HepG2 (cell line): ENCODE measurements around the gene FAHD2A. TPM values are rescaled to one million over a fixed set of nuclear protein-coding genes. Genes with fewer than 3 reads are reported as not detected.

ENCODE experiments used
- ATAC-seq: fragments of 200-7000 bp; cut with Tn5 transposase; 3 replicates; pipeline ENCODE4 v1.9.1; 2020; ENCODE audit warnings: mild to moderate bottlenecking, moderate library complexity
- BruUV-seq: library from RNA; stranded (reverse); fragments of 400-500 nt; replicated peaks from 2 replicates; lab custom pipeline; 2021; lab: Mats Ljungman, UMichigan
- CTCF ChIA-PET: fragments of 300-600 bp; formaldehyde crosslinking; extraction: SDS; loops from one replicate; lab custom pipeline; 2021; ENCODE audit warnings: low total read pairs, inconsistent platforms, low intra/inter-chr PET ratio; lab: Yijun Ruan, JAX
- POLR2A ChIA-PET: fragments of 350-600 bp; sonication (Branson Sonifier 250); formaldehyde crosslinking; loops from one replicate; lab custom pipeline; 2020; ENCODE audit warnings: antibody characterized with exemption, inconsistent platforms; lab: Yijun Ruan, JAX
- DNase-seq: peaks from one replicate; pipeline ENCODE4 v3.0.0-alpha.2; 2015; ENCODE audit warnings: low spot score
- FAIRE-seq: peaks from 3 replicates; lab custom pipeline; 2011; peaks lifted over from hg19 to GRCh38; lab: Jason Lieb, UNC
- H2AFZ ChIP-seq: one replicate; pipeline ENCODE4 v1.6.1; 2011; ENCODE audit warnings: low read length, inconsistent platforms
- H3K27ac ChIP-seq: fragments of 300-600 bp; 3 replicates; pipeline ENCODE4 v1.8.0; 2011; ENCODE audit warnings: mixed run types, mild to moderate bottlenecking, mixed read lengths, low read length, inconsistent platforms; ENCODE audit not compliant: insufficient read depth; ENCODE audit errors: extremely low read length
- H3K27me3 ChIP-seq, 2 experiments: fragments of 200-600 bp in 1 of 2; 2 replicates in 1 of 2; 3 replicates in 1 of 2; pipeline versions ENCODE4 v1.6.0 to v1.8.0; 2011; ENCODE audit warnings: low read length in 2 of 2, mild to moderate bottlenecking in 2 of 2, moderate library complexity in 2 of 2, inconsistent platforms in 1 of 2; ENCODE audit not compliant: insufficient read depth in 2 of 2, control insufficient read depth in 1 of 2
- H3K36me3 ChIP-seq, 2 experiments: fragments of 200-600 bp in 1 of 2; replicated peaks in 1 of 2; 2 replicates in 1 of 2; 3 replicates in 1 of 2; pipeline versions ENCODE4 v1.5.1 to v1.8.0; 2011; ENCODE audit warnings: low read length in 2 of 2, inconsistent platforms in 1 of 2; ENCODE audit not compliant: insufficient read depth in 2 of 2, control insufficient read depth in 1 of 2
- H3K4me1 ChIP-seq: 2 replicates; pipeline ENCODE4 v1.5.1; 2012; ENCODE audit warnings: low read length, inconsistent platforms; ENCODE audit not compliant: insufficient read depth
- H3K4me2 ChIP-seq: 2 replicates; pipeline ENCODE4 v1.6.0; 2011; ENCODE audit warnings: low read depth, low read length, inconsistent platforms
- H3K4me3 ChIP-seq, 3 experiments: fragments of 200-600 bp in 1 of 3; sonication (generic), shearing (Covaris generic) in 1 of 3; replicated peaks in 1 of 3; 2 replicates each; pipeline ENCODE4 v1.5.1; 2011 to 2016; ENCODE audit warnings: low read length in 3 of 3, inconsistent platforms in 2 of 3, low read depth in 2 of 3, mild to moderate bottlenecking in 2 of 3, control low read depth in 1 of 3, mixed read lengths in 1 of 3; ENCODE audit not compliant: insufficient read depth in 1 of 3
- H3K79me2 ChIP-seq: one replicate; pipeline ENCODE4 v1.6.1; 2011; ENCODE audit warnings: low read length, inconsistent platforms; ENCODE audit not compliant: insufficient read depth
- H3K9ac ChIP-seq: 2 replicates; pipeline ENCODE4 v1.6.0; 2011; ENCODE audit warnings: mild to moderate bottlenecking, low read depth, low read length, inconsistent platforms; ENCODE audit not compliant: insufficient read depth
- H3K9me3 ChIP-seq: 2 replicates; pipeline ENCODE4 v1.5.1; 2012; ENCODE audit warnings: mild to moderate bottlenecking, low read length
- H4K20me1 ChIP-seq: 2 replicates; pipeline ENCODE4 v1.6.0; 2011; ENCODE audit warnings: inconsistent platforms, mild to moderate bottlenecking, low read length, moderate library complexity; ENCODE audit not compliant: insufficient read depth
- AKNA ChIP-seq: sonication (generic); formaldehyde crosslinking; IDR thresholded peaks from 2 replicates; pipeline ENCODE4 v1.4.0; 2020; ENCODE audit warnings: missing genetic modification reagents, borderline replicate concordance
- BRD4 ChIP-seq: sonication (generic); formaldehyde crosslinking; IDR thresholded peaks from 2 replicates; pipeline ENCODE4 v1.4.0; 2020; ENCODE audit warnings: missing genetic modification reagents
- ESRRA ChIP-seq: sonication (generic); formaldehyde crosslinking; IDR thresholded peaks from 2 replicates; pipeline ENCODE4 v1.5.1; 2020; ENCODE audit warnings: mild to moderate bottlenecking, low read depth, missing genetic modification reagents
- FOSL1 ChIP-seq: sonication (generic); formaldehyde crosslinking; IDR thresholded peaks from 2 replicates; pipeline ENCODE4 v1.9.0; 2021; ENCODE audit warnings: missing genetic modification reagents, borderline replicate concordance
- GTF3A ChIP-seq: sonication (generic); formaldehyde crosslinking; conservative IDR thresholded peaks from 2 replicates; pipeline ENCODE4 v1.4.0; 2020; ENCODE audit warnings: mild to moderate bottlenecking, missing genetic modification reagents
- UBTF ChIP-seq: sonication (generic); formaldehyde crosslinking; IDR thresholded peaks from 2 replicates; pipeline ENCODE4 v1.4.0; 2020; ENCODE audit warnings: mild to moderate bottlenecking, missing genetic modification reagents
- ZFP1 ChIP-seq: IDR thresholded peaks from 2 replicates; pipeline ENCODE4 v1.6.1; 2016
- ZNF10 ChIP-seq: sonication (generic); formaldehyde crosslinking; IDR thresholded peaks from 2 replicates; pipeline ENCODE4 v1.4.0; 2020; ENCODE audit warnings: mild to moderate bottlenecking, low read depth, missing genetic modification reagents, borderline replicate concordance
- ZNF224 ChIP-seq: sonication (generic); formaldehyde crosslinking; IDR thresholded peaks from 2 replicates; pipeline ENCODE4 v1.5.0; 2020; ENCODE audit warnings: mild to moderate bottlenecking, missing genetic modification reagents
- ZNF256 ChIP-seq: sonication (generic); formaldehyde crosslinking; conservative IDR thresholded peaks from 2 replicates; pipeline ENCODE4 v1.4.0; 2020; ENCODE audit warnings: missing genetic modification reagents
- ZNF264 ChIP-seq: sonication (generic); formaldehyde crosslinking; IDR thresholded peaks from 2 replicates; pipeline ENCODE4 v1.4.0; 2020; ENCODE audit warnings: missing genetic modification reagents
- ZNF331 ChIP-seq: sonication (generic); formaldehyde crosslinking; IDR thresholded peaks from 2 replicates; pipeline ENCODE4 v1.4.0; 2020; ENCODE audit warnings: missing genetic modification reagents
- ZNF383 ChIP-seq: sonication (generic); formaldehyde crosslinking; IDR thresholded peaks from 2 replicates; pipeline ENCODE4 v1.4.0; 2020; ENCODE audit warnings: missing genetic modification reagents, mild to moderate bottlenecking, borderline replicate concordance
- ZNF484 ChIP-seq: sonication (generic); formaldehyde crosslinking; IDR thresholded peaks from 2 replicates; pipeline ENCODE4 v1.5.1; 2020; ENCODE audit warnings: mild to moderate bottlenecking, low read depth, missing genetic modification reagents, borderline replicate concordance
- WGBS: methylation state at CpG from one replicate; pipeline ENCODE4 v1.1.6; 2017; ENCODE audit warnings: low lambda C conversion rate; 5-methylcytosine and 5-hydroxymethylcytosine counted together
- in situ Hi-C: cut with HindIII; loops from 2 replicates; pipeline ENCODE4 v1.10.0; 2017; ENCODE audit warnings: low pct_unique_long_range_greater_than_20kb; ENCODE audit not compliant: extremely low pct_ligation_motif_present
- intact Hi-C: fragments of 100-400 bp; cut with micrococcal nuclease; formaldehyde crosslinking; loops from one replicate; pipeline ENCODE4 v1.10.0; 2022; ENCODE audit not compliant: unreplicated experiment
- polyA plus RNA-seq, 8 experiments: library from polyadenylated mRNA; depleted of rRNA in 3 of 8; stranded (reverse) in 7 of 8; unstranded in 1 of 8; fragments of >200 nt; fragmentation: Illumina TruSeq in 4 of 8; extraction: Trizol in 4 of 8; gene quantifications; 2 replicates each; pipeline versions ENCODE4 v1.2.1 to v1.2.3, GENCODE V29; 2011 to 2016; ENCODE audit warnings: low read depth in 4 of 8, missing spikeins in 1 of 8, mixed read lengths in 1 of 8; ENCODE audit not compliant: insufficient read depth in 1 of 8
- total RNA-seq, 5 experiments: library from RNA; depleted of rRNA; stranded (reverse); fragments of >200 nt; fragmentation: Illumina TruSeq; extraction: Trizol; gene quantifications; 2 replicates each; pipeline ENCODE4 v1.2.3, GENCODE V29; 2016; ENCODE audit warnings: low read depth in 1 of 5
- TF ChIP-seq, protein P1 (sequence below): sonication (generic); formaldehyde crosslinking; IDR thresholded peaks from 2 replicates; pipeline ENCODE4 v1.8.0; 2022; ENCODE audit warnings: mild to moderate bottlenecking, missing genetic modification reagents, moderate library complexity
- TF ChIP-seq, protein P2 (sequence below): IDR thresholded peaks from 2 replicates; pipeline ENCODE4 v1.6.1; 2016; ENCODE audit warnings: mild to moderate bottlenecking

FAHD2A gene
- total and polyA plus RNA-seq, 2 of the 13 experiments (the other 11 are each of a cell fraction or from before 2014, with no cell fraction given), result 34.0 to 44.2 TPM

DNA sequence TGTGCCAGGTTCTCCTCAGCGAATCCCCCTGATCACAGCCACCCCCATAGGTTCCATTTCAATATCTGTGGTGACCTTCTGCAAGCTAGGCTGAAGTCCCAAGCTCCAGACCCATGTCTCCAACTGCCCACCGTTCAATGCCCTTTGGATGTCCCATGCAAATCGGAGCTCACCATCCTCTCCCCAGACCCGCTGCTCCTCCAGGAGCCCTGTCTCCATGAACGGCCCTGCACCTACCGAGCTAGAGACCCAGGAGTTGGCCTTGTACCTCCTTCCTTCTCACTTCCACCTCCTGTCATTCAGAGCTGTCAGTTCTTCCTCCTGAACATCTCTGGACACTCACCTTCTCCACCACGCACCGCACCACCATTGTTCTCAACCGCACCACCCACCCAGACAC is 1.0 kb upstream of the FAHD2A start:
- WGBS, result 19% methylated on average over 9 of the region's 9 CpGs
- intact Hi-C loops (no loop called here), in situ Hi-C loops (no loop called here)
- Histone ChIP-seq H3K4me3 (peak overlapping the region; percentile 88 to 99 (median 94)), H3K9ac (peak overlapping the region; percentile 93; the same call in 1 of the 2 replicates), H3K27me3 (no peaks in the 10 kb centered on the region; a peak in 1 of 5 replicates), H4K20me1 (no peaks in the 10 kb centered on the region), H2AFZ (peak overlapping the region; percentile 38), H3K4me2 (peak overlapping the region; percentile 88), H3K79me2 (peaks cover 14% of the 10 kb centered on the region), H3K36me3 (no peaks in the 10 kb centered on the region), H3K4me1 (peaks cover 23% of the 10 kb centered on the region), H3K27ac (no peak overlapping the region), H3K9me3 (no peaks in the 10 kb centered on the region)
- TF ChIP-seq, protein P1, sequence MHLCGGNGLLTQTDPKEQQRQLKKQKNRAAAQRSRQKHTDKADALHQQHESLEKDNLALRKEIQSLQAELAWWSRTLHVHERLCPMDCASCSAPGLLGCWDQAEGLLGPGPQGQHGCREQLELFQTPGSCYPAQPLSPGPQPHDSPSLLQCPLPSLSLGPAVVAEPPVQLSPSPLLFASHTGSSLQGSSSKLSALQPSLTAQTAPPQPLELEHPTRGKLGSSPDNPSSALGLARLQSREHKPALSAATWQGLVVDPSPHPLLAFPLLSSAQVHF (CRISPR knock-in tag), result no peak
- TF ChIP-seq GTF3A (CRISPR knock-in tag) (no peak), ZFP1 (CRISPR knock-in tag) (no peak), FOSL1 (CRISPR knock-in tag) (no peak), ESRRA (CRISPR knock-in tag) (no peak), BRD4 (CRISPR knock-in tag) (no peak), ZNF484 (CRISPR knock-in tag) (no peak), ZNF10 (CRISPR knock-in tag) (no peak), ZNF331 (CRISPR knock-in tag) (no peak), ZNF264 (CRISPR knock-in tag) (no peak), ZNF256 (CRISPR knock-in tag) (no peak), ZNF224 (CRISPR knock-in tag) (no peak), AKNA (CRISPR knock-in tag) (no peak), UBTF (CRISPR knock-in tag) (no peak), ZNF383 (CRISPR knock-in tag) (no peak)
- TF ChIP-seq, protein P2, sequence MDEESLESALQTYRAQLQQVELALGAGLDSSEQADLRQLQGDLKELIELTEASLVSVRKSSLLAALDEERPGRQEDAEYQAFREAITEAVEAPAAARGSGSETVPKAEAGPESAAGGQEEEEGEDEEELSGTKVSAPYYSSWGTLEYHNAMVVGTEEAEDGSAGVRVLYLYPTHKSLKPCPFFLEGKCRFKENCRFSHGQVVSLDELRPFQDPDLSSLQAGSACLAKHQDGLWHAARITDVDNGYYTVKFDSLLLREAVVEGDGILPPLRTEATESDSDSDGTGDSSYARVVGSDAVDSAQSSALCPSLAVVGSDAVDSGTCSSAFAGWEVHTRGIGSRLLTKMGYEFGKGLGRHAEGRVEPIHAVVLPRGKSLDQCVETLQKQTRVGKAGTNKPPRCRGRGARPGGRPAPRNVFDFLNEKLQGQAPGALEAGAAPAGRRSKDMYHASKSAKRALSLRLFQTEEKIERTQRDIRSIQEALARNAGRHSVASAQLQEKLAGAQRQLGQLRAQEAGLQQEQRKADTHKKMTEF (CRISPR knock-in tag), result no peak
- DNase-seq (no peak), ATAC-seq (peak; percentile 0; the same call in 2 of the 3 replicates), FAIRE-seq (no peak)
- ChIA-PET CTCF (no interaction called here), POLR2A (interaction anchor here (2.4 to 5.1 kb wide), 2 partner anchors 11 to 236 kb away, joined by 12 to 110 read pairs; partner anchors contain the start of gene ZNF2)
- BruUV-seq, result no TSS peak
